Activated CD8-positive, alpha-beta T cell treated with anti-CD3 and anti-CD28 coated beads for 36 hours (primary cell): ENCODE measurements around the gene DNAJB1. TPM values are rescaled to one million over a fixed set of nuclear protein-coding genes. Genes with fewer than 3 reads are reported as not detected.

ENCODE experiments used
- ATAC-seq: fragments of 200-7000 bp; cut with Tn5 transposase; one replicate; pipeline ENCODE4 v1.10.0; 2021; ENCODE audit warnings: mild to moderate bottlenecking, moderate library complexity
- CTCF ChIA-PET: fragments of 350-600 bp; sonication (Branson Sonifier 250); formaldehyde crosslinking; loops from one replicate; lab custom pipeline; 2021; ENCODE audit warnings: antibody characterized with exemption; lab: Charles Lee
- POLR2A ChIA-PET: fragments of 350-600 bp; sonication (Branson Sonifier 250); formaldehyde crosslinking; loops from one replicate; lab custom pipeline; 2021; ENCODE audit warnings: antibody characterized with exemption; lab: Charles Lee
- DNase-seq: peaks from one replicate; pipeline ENCODE4 v3.0.0-alpha.2; 2020
- H3K27ac Mint-ChIP-seq: one replicate; pipeline ENCODE4 v1.8.0; 2021; ENCODE audit warnings: mild to moderate bottlenecking, mixed read lengths
- H3K27me3 Mint-ChIP-seq: one replicate; pipeline ENCODE4 v1.8.0; 2021; ENCODE audit warnings: mixed read lengths
- H3K36me3 Mint-ChIP-seq: one replicate; pipeline ENCODE4 v1.8.0; 2021; ENCODE audit warnings: low read depth, mixed read lengths
- H3K4me1 Mint-ChIP-seq: one replicate; pipeline ENCODE4 v1.8.0; 2021; ENCODE audit warnings: low read depth, mixed read lengths
- H3K4me3 Mint-ChIP-seq: one replicate; pipeline ENCODE4 v1.8.0; 2021; ENCODE audit warnings: mild to moderate bottlenecking, moderate library complexity, mixed read lengths
- H3K9me3 Mint-ChIP-seq: one replicate; pipeline ENCODE4 v1.8.0; 2021; ENCODE audit warnings: mixed read lengths
- intact Hi-C: fragments of 100-400 bp; cut with micrococcal nuclease; formaldehyde crosslinking; loops from one replicate; pipeline ENCODE4 v1.10.0; 2022
- total RNA-seq, 2 experiments: library from RNA; stranded (reverse); gene quantifications; one replicate each; pipeline ENCODE4 v1.2.3, GENCODE V29; 2021
- TF ChIP-seq, protein P1 (sequence below): fragments of 200-600 bp; IDR thresholded peaks from one replicate; pipeline ENCODE4 v1.8.0; 2022; ENCODE audit warnings: antibody characterized with exemption, mild to moderate bottlenecking

The DNAJB1 gene
- total RNA-seq, 2 experiments from 2014 or later: 52.0 to 59.6 TPM

DNA sequence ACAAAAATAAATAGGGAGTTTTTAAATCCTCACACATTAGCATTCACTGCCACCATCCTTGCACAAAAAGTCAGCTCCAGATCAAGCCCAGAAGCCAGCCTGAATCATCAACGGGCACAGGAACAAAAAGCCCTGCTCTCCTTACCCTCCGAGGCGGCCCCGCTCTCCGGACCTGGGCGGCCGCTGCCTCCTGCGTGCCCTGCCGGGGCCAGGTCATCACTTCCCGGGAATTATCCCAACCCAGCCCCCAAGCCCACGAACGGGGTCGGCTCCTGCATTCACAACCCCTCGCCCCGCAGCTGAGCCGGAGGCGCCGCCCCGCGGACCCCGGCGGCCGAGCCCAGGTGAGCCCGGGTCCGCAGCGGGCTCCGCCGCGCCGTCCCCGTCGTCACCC, 754 bp downstream of the DNAJB1 start:
- ChIA-PET POLR2A (interaction anchor here (0.6 to 3.5 kb wide), 9 partner anchors 10 to 99 kb away, joined by 3 to 23 read pairs (median 4); partner anchors contain the start of genes DDX39A, GIPC1 and PKN1), CTCF (interaction anchor here (1.1 to 1.8 kb wide), 5 partner anchors 7 to 39 kb away, joined by 3 to 8 read pairs (median 4); no protein-coding TSS in a partner anchor)
- intact Hi-C loops: no loop called here
- peaks cover 60% of the 10 kb centered on the region for H3K4me1 Mint-ChIP-seq
- TF ChIP-seq, protein P1, sequence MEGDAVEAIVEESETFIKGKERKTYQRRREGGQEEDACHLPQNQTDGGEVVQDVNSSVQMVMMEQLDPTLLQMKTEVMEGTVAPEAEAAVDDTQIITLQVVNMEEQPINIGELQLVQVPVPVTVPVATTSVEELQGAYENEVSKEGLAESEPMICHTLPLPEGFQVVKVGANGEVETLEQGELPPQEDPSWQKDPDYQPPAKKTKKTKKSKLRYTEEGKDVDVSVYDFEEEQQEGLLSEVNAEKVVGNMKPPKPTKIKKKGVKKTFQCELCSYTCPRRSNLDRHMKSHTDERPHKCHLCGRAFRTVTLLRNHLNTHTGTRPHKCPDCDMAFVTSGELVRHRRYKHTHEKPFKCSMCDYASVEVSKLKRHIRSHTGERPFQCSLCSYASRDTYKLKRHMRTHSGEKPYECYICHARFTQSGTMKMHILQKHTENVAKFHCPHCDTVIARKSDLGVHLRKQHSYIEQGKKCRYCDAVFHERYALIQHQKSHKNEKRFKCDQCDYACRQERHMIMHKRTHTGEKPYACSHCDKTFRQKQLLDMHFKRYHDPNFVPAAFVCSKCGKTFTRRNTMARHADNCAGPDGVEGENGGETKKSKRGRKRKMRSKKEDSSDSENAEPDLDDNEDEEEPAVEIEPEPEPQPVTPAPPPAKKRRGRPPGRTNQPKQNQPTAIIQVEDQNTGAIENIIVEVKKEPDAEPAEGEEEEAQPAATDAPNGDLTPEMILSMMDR: no peak
- H3K36me3 Mint-ChIP-seq: peaks cover 41% of the 10 kb centered on the region
- no peaks in the 10 kb centered on the region for H3K9me3 Mint-ChIP-seq
- ATAC-seq: no peak
- H3K27me3 Mint-ChIP-seq: no peaks in the 10 kb centered on the region
- peak overlapping the region; percentile 81 for H3K4me3 Mint-ChIP-seq
- peak overlapping the region; percentile 73 for H3K27ac Mint-ChIP-seq
- no peak for DNase-seq

DNA sequence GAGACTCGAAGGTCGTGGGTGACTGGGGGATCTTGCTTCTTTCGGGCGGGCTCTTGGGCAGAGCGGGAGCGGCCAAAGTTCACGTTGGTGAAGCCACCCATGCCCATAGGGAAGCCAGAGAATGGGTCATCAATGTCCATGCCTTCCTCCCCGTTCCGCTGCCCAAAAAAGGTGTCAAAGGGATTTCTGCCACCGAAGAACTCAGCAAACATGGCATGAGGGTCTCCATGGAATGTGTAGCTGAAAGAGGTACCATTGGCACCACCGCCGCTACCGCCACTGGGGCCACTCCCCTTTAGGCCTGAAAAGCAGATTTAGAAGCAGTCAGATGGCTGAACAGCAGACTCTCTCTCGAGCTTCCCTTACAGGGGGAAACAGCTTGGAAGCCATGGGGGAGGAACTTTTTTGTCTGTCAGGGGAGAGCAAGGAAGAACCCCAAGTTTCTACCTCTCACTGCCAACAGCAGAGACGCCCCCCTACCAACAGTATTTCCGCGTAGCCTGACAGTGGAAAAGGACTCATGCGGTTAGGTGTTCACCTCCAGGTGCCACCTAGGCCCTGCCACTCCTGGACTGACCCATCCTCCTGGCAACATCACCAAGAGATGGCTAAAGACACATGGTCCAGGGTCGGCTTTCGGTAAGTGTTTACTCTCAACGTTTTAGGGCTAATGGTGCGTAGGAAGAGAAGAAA, 1.3 kb downstream of the DNAJB1 start:
- CTCF ChIA-PET: interaction anchor here (1.1 to 1.8 kb wide), 3 partner anchors 10 to 40 kb away, joined by 3 to 8 read pairs (median 3); no protein-coding TSS in a partner anchor
- Mint-ChIP-seq H3K36me3 (peaks cover 41% of the 10 kb centered on the region), H3K9me3 (no peaks in the 10 kb centered on the region), H3K27ac (peak overlapping the region; percentile 73), H3K4me1 (peaks cover 55% of the 10 kb centered on the region), H3K4me3 (peak overlapping the region; percentile 81), H3K27me3 (no peaks in the 10 kb centered on the region)
- ATAC-seq: no peak
- DNase-seq: peak; percentile 32
- TF ChIP-seq, protein P1: no peak
- intact Hi-C loops: no loop called here
- POLR2A ChIA-PET: interaction anchor here (0.7 to 3.5 kb wide), 10 partner anchors 9 to 1364 kb away, joined by 3 to 23 read pairs (median 4); partner anchors contain the start of genes DDX39A, GIPC1 and PKN1

GRCh38 chr19:14516048-14516534, 2.1 kb downstream of the DNAJB1 start:
- DNase-seq (no peak), ATAC-seq (no peak)
- Mint-ChIP-seq H3K4me3 (peak overlapping the region; percentile 81), H3K4me1 (peaks cover 52% of the 10 kb centered on the region), H3K9me3 (no peaks in the 10 kb centered on the region), H3K27ac (peak overlapping the region; percentile 73), H3K36me3 (peaks cover 41% of the 10 kb centered on the region), H3K27me3 (no peaks in the 10 kb centered on the region)
- intact Hi-C loops: no loop called here
- ChIA-PET CTCF (interaction anchor here (1.1 kb wide), 1 partner anchor 9 kb away, joined by 3 read pairs; no protein-coding TSS in a partner anchor), POLR2A (interaction anchor here (0.6 to 3.5 kb wide), 7 partner anchors 8 to 1364 kb away, joined by 3 to 23 read pairs (median 4); partner anchors contain the start of gene GIPC1)
- TF ChIP-seq, protein P1: no peak

- TF ChIP-seq, protein P1: no peak
- Mint-ChIP-seq H3K4me3 (peak overlapping the region; percentile 81), H3K36me3 (peaks cover 41% of the 10 kb centered on the region), H3K27me3 (no peaks in the 10 kb centered on the region), H3K4me1 (peaks cover 57% of the 10 kb centered on the region), H3K27ac (peak overlapping the region; percentile 73), H3K9me3 (no peaks in the 10 kb centered on the region)
- DNase-seq (no peak), ATAC-seq (no peak)
- CTCF ChIA-PET: no interaction called here
- POLR2A ChIA-PET: interaction anchor here (0.8 to 3.5 kb wide), 5 partner anchors 8 to 1363 kb away, joined by 3 to 23 read pairs (median 5); partner anchors contain the start of gene GIPC1
- intact Hi-C loops: no loop called here
Observed at GRCh38 chr19:14515501-14516047, 2.6 kb downstream of the DNAJB1 start.
